ENCODE data around the gene MAP2K6.

DNA sequence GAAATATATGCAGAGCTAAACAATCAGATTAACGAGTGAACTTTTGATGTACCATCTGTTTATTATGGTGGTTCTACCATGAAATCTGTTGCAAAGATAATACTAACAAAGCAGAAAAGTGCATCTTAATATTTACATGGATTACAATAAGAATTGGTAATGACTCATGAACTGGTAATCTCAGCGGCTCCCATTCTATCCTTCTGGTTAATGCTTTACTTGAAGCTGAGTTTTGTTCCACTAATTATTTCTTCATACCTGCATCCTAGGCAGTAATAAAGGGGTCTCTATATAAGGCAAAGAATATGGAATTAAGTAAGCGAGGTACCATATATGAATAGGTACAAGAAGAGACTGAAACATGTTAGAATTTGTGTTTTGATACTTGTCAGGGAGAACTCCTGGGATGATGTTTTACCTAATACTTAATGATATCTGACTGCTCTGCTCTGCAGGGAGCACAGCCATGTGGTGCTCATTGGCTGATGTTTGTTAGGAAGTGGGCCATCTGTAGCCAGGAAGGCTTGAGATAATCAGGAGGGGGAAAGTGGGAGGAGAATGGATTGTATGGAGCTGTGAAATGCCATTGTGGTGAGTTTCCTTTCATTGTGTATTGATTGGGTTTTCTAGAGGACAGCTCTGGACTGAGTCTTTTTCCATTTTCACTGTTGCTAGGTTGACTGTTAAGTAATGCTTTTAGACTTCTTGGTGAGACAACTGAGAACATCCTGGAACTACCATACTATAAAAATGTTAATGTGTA, 52.6 kb downstream of the MAP2K6 start:
- TF ChIP-seq CTCF (IDR thresholded peaks at IDR 0.05) = no peak
- TF ChIP-seq POLR2A (IDR thresholded peaks at IDR 0.05) = no peak
